MM.1S (cell line): ENCODE results near the gene PANK2.
"Not testable (repeated sequence)": the region's sequence is repeated elsewhere in the genome, so short reads cannot be mapped to it uniquely, and the experiment has no call there.

Source experiments
- DNase-seq: peaks from one replicate; pipeline ENCODE4 v3.0.0-alpha.2; 2015
- H2AFZ ChIP-seq: fragments of 300-600 bp; sonication (generic); 2 replicates; pipeline ENCODE4 v1.6.0; 2016; ENCODE audit warnings: antibody characterized with exemption, low read length
- H3F3A ChIP-seq: fragments of 300-600 bp; sonication (generic); 2 replicates; pipeline ENCODE4 v1.6.1; 2016; ENCODE audit warnings: mild to moderate bottlenecking, antibody characterized with exemption, low read length, moderate library complexity, mixed read lengths; ENCODE audit not compliant: insufficient read depth
- H3K27ac ChIP-seq: fragments of 300-600 bp; sonication (generic); 2 replicates; pipeline ENCODE4 v1.5.1; 2016; ENCODE audit warnings: mild to moderate bottlenecking, low read length
- H3K27me3 ChIP-seq: fragments of 300-600 bp; sonication (generic); replicated peaks from 2 replicates; pipeline ENCODE4 v1.6.0; 2016; ENCODE audit warnings: low read length; ENCODE audit not compliant: insufficient read depth
- H3K36me3 ChIP-seq: fragments of 300-600 bp; sonication (generic); replicated peaks from 2 replicates; pipeline ENCODE4 v1.6.1; 2016; ENCODE audit warnings: mild to moderate bottlenecking, low read length, mixed read lengths; ENCODE audit not compliant: insufficient read depth
- H3K4me1 ChIP-seq: fragments of 300-600 bp; sonication (generic); 2 replicates; pipeline ENCODE4 v1.6.1; 2016; ENCODE audit warnings: low read length, mixed read lengths
- H3K4me2 ChIP-seq: fragments of 300-600 bp; sonication (generic); 2 replicates; pipeline ENCODE4 v1.6.0; 2016; ENCODE audit warnings: low read depth, low read length
- H3K4me3 ChIP-seq: fragments of 300-600 bp; sonication (generic); 2 replicates; pipeline ENCODE4 v1.5.1; 2016; ENCODE audit warnings: low read length, mixed read lengths
- H3K79me2 ChIP-seq: fragments of 300-600 bp; sonication (generic); 2 replicates; pipeline ENCODE4 v1.6.1; 2016; ENCODE audit warnings: mixed run types, low read length, mixed read lengths
- H3K9ac ChIP-seq: fragments of 300-600 bp; sonication (generic); 2 replicates; pipeline ENCODE4 v1.6.1; 2016; ENCODE audit warnings: low read length, mixed read lengths
- H3K9me2 ChIP-seq: fragments of 300-600 bp; sonication (generic); replicated peaks from 2 replicates; pipeline ENCODE4 v1.6.1; 2016; ENCODE audit warnings: mild to moderate bottlenecking, low read length, mixed read lengths; ENCODE audit not compliant: insufficient read depth
- H3K9me3 ChIP-seq: fragments of 300-600 bp; sonication (generic); replicated peaks from 2 replicates; pipeline ENCODE4 v1.6.1; 2016; ENCODE audit warnings: mild to moderate bottlenecking, low read length, mixed read lengths; ENCODE audit not compliant: insufficient read depth
- H4K20me1 ChIP-seq: fragments of 300-600 bp; sonication (generic); 2 replicates; pipeline ENCODE4 v1.6.1; 2016; ENCODE audit warnings: mild to moderate bottlenecking, low read length, moderate library complexity, mixed read lengths; ENCODE audit not compliant: insufficient read depth
- CTCF ChIP-seq: fragments of 300-600 bp; sonication (generic); IDR thresholded peaks from 2 replicates; pipeline ENCODE4 v1.5.1; 2016; ENCODE audit warnings: antibody characterized with exemption, low read length, mixed read lengths
- EZH2 ChIP-seq: fragments of 300-600 bp; sonication (generic); optimal IDR thresholded peaks from 2 replicates; pipeline ENCODE3; 2017; ENCODE audit warnings: low read depth, mild to moderate bottlenecking, antibody characterized with exemption, low read length, mixed read lengths
- EZH2phosphoT487 ChIP-seq: fragments of 300-600 bp; sonication (generic); IDR thresholded peaks from 2 replicates; pipeline ENCODE4 v1.6.1; 2018; ENCODE audit warnings: antibody characterized with exemption, low read length

The PANK2 gene

GRCh38 chr20:3843490-3843889 lies 45.7 kb upstream of the PANK2 start:
- H3F3A ChIP-seq, result peaks cover 18% of the 10 kb centered on the region; the same call in 1 of the 2 replicates
- no peak overlapping the region for H2AFZ ChIP-seq
- no peak overlapping the region for H3K4me2 ChIP-seq

GRCh38 chr20:3843990-3844619 lies 45.1 kb upstream of the PANK2 start:
- not testable (repeated sequence) for H3K27ac ChIP-seq, H3K4me3 ChIP-seq, H3K4me2 ChIP-seq, H3K9me3 ChIP-seq, H3K36me3 ChIP-seq, H2AFZ ChIP-seq, H3K9ac ChIP-seq, H3K9me2 ChIP-seq, H4K20me1 ChIP-seq, DNase-seq, H3K27me3 ChIP-seq
- Histone ChIP-seq H3K79me2 (peaks cover 28% of the 10 kb centered on the region), H3F3A (peaks cover 13% of the 10 kb centered on the region; the same call in 1 of the 2 replicates), H3K4me1 (peaks cover 23% of the 10 kb centered on the region)

More at GRCh38 chr20:3843490-3843889, 45.7 kb upstream of the PANK2 start:
- no peak for DNase-seq
- Histone ChIP-seq H3K9me3 (no peaks in the 10 kb centered on the region), H3K27ac (no peak overlapping the region), H3K79me2 (peaks cover 22% of the 10 kb centered on the region), H3K27me3 (no peaks in the 10 kb centered on the region), H3K4me1 (peaks cover 29% of the 10 kb centered on the region), H3K9ac (no peak overlapping the region), H3K9me2 (no peaks in the 10 kb centered on the region), H4K20me1 (no peaks in the 10 kb centered on the region), H3K36me3 (no peaks in the 10 kb centered on the region), H3K4me3 (no peak overlapping the region)
- TF ChIP-seq EZH2 (no peak), EZH2phosphoT487 (no peak), CTCF (no peak)

- peak overlapping the region; percentile 99 for H3K4me3 ChIP-seq
- peaks cover 9% of the 10 kb centered on the region for H3K4me1 ChIP-seq
- H3K27me3 ChIP-seq, result no peaks in the 10 kb centered on the region
- H4K20me1 ChIP-seq, result no peaks in the 10 kb centered on the region
- peaks cover 32% of the 10 kb centered on the region for H3K79me2 ChIP-seq
- no peak for TF ChIP-seq EZH2phosphoT487
- no peak for TF ChIP-seq CTCF
- no peak for TF ChIP-seq EZH2
- no peaks in the 10 kb centered on the region for H3K9me3 ChIP-seq
- H3K9me2 ChIP-seq, result no peaks in the 10 kb centered on the region
- H3F3A ChIP-seq, result peaks cover 4% of the 10 kb centered on the region; the same call in 1 of the 2 replicates
- no peaks in the 10 kb centered on the region for H3K36me3 ChIP-seq
- no peak overlapping the region for H3K27ac ChIP-seq
- peak overlapping the region; percentile 94 for H3K9ac ChIP-seq
- H3K4me2 ChIP-seq, result peak overlapping the region; percentile 98
- no peak for DNase-seq
- H2AFZ ChIP-seq, result peak overlapping the region; percentile 87
These were observed 42.8 kb upstream of the PANK2 start for GRCh38 chr20:3846378-3846739.

GRCh38 chr20:3846740-3847428 lies 42.3 kb upstream of the PANK2 start, which contains the start of gene MAVS:
Gene MAVS (plus strand): TSS chr20:3846834. CDS start chr20:3854625, 7,791 bp downstream.
- H3K4me1 ChIP-seq, result peaks cover 9% of the 10 kb centered on the region
- H3K9me3 ChIP-seq, result no peaks in the 10 kb centered on the region
- H4K20me1 ChIP-seq, result no peaks in the 10 kb centered on the region
- peak within 1 kb of the TSS; percentile 87 for H2AFZ ChIP-seq
- H3K9ac ChIP-seq, result peak within 1 kb of the TSS; percentile 94
- peak within 1 kb of the TSS; percentile 98 for H3K4me2 ChIP-seq
- no peak for TF ChIP-seq EZH2phosphoT487
- TF ChIP-seq EZH2, result no peak
- TF ChIP-seq CTCF, result 0 out of 2 replicates have a peak, but pooled peaks have one; percentile 10
- H3K27ac ChIP-seq, result peak within 1 kb of the TSS; percentile 33; the same call in 1 of the 2 replicates
- H3K36me3 ChIP-seq, result no peaks in the 10 kb centered on the region
- H3K9me2 ChIP-seq, result no peaks in the 10 kb centered on the region
- no peaks in the 10 kb centered on the region for H3K27me3 ChIP-seq
- H3K4me3 ChIP-seq, result peak within 1 kb of the TSS; percentile 99
- DNase-seq, result peak; percentile 87
- H3F3A ChIP-seq, result peaks cover 4% of the 10 kb centered on the region; the same call in 1 of the 2 replicates
- H3K79me2 ChIP-seq, result peaks cover 32% of the 10 kb centered on the region
